Adrenal gland (tissue), 5 donors: Measurements from ENCODE around the gene B4GALNT3.

Source experiments
- POLR2A ChIP-seq, 2 donors: fragments of 450-650 bp; IDR thresholded peaks; one replicate each; pipeline ENCODE4 v1.6.1; 2017; ENCODE audit warnings: antibody characterized with exemption in 2 of 2, mild to moderate bottlenecking in 2 of 2, moderate library complexity in 1 of 2
- TF ChIP-seq, protein P1 (sequence below), 6 experiments: fragments of 450-650 bp in 4 of 6; fragments of 200-600 bp in 2 of 6; sonication (generic) in 1 of 6; IDR thresholded peaks; 1 replicate in 5 of 6; 2 replicates in 1 of 6; pipeline versions ENCODE4 v1.5.1 to v1.8.0; 2016 to 2021; ENCODE audit warnings: antibody characterized with exemption in 6 of 6, mild to moderate bottlenecking in 2 of 6, moderate library complexity in 1 of 6
- donor health status: DM: no; HTN: no; CAD: no.

DNA sequence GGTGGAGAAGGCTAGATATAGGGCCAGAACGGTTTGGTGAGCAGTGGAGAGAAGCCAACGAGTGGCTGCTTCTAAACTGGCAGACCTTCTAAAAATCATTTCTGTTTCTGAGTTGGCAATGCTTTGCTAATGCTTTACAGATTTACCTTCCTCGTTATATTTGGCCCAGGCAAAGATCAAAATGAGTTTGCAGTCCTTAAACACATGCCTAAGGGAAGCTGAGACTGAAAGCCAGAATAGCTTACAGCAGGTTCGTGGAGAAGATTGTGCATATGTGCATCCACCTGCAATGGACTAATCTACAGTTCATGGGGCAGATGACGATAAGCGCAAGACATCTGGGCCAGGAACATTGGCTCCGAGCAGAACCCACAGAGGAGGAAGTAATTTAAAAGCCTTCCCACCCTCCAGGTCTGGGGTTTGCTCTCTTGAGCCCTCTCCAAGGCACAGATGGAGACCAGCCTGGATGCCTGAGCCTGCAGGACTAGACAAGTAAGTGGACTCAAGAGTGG lies 104.1 kb downstream of the B4GALNT3 start:
- TF ChIP-seq, protein P1, sequence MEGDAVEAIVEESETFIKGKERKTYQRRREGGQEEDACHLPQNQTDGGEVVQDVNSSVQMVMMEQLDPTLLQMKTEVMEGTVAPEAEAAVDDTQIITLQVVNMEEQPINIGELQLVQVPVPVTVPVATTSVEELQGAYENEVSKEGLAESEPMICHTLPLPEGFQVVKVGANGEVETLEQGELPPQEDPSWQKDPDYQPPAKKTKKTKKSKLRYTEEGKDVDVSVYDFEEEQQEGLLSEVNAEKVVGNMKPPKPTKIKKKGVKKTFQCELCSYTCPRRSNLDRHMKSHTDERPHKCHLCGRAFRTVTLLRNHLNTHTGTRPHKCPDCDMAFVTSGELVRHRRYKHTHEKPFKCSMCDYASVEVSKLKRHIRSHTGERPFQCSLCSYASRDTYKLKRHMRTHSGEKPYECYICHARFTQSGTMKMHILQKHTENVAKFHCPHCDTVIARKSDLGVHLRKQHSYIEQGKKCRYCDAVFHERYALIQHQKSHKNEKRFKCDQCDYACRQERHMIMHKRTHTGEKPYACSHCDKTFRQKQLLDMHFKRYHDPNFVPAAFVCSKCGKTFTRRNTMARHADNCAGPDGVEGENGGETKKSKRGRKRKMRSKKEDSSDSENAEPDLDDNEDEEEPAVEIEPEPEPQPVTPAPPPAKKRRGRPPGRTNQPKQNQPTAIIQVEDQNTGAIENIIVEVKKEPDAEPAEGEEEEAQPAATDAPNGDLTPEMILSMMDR (IDR thresholded peaks at IDR 0.05): no peak
- TF ChIP-seq POLR2A (IDR thresholded peaks at IDR 0.05): no peak
